Erythroblast (primary cell): ENCODE results near the gene SCN1A.

ENCODE experiments used
- DNase-seq, 2 experiments: peaks; one replicate each; lab custom pipeline; 2025; lab: John Stamatoyannopoulos, UW
- GATA1 ChIP-seq: IDR thresholded peaks from 2 replicates; pipeline ENCODE4 v1.6.1; 2011; ENCODE audit warnings: low read depth, mild to moderate bottlenecking, control low read depth, low read length, moderate library complexity
- POLR2A ChIP-seq: IDR thresholded peaks from 2 replicates; pipeline ENCODE4 v1.6.1; 2011; ENCODE audit warnings: mild to moderate bottlenecking, low read length

SCN1A gene

DNA sequence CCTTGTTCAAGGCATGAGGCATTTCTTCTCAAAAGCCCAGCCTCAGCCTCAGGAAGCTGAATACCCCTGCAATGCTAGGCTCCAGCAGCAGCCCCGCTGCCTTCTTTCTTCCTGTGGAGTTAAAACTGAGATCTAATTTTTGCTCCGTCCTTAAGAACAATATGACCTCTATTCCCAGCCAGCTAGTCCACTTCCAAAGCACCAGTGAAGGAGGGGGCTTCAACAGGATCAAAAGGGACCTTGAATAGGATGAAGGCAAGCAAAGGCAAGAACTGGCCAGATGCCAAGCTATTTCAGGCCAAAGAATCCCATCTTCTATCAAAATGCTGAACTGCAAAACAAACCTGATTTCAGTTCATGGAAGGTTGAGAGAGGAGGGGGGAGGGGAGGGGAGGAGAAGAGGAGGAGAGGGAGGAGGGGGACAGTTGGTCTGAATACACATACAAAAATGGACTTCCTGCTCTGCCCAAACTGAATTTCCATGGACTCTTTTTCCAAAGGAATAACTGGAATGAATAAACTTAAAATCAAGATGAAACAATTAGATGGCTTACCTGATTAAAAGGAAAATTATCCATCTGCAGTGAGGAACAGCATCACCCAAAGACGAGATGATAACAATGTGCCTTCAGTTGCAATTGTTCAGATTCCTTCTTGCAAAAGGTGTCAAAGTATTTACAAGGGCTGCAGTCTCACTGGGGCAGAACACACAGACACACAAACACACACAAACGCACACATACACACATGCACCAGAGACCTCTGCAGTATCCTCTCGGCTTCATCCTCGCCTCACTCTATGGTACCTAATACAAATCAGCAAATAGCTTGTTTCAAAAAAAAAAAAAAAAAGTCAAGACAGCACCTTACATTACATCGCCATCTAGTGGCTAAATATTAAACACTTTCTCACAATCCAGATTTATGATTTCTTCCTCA is at the start of gene SCN1A:
TSS of gene SCN1A (minus strand) at position 804 of the 939 bp plus-strand sequence. CDS start 54,399 bp downstream, outside the sequence.
- TF ChIP-seq POLR2A (no peak), GATA1 (no peak)
- DNase-seq = peak; percentile 9 to 43

DNA sequence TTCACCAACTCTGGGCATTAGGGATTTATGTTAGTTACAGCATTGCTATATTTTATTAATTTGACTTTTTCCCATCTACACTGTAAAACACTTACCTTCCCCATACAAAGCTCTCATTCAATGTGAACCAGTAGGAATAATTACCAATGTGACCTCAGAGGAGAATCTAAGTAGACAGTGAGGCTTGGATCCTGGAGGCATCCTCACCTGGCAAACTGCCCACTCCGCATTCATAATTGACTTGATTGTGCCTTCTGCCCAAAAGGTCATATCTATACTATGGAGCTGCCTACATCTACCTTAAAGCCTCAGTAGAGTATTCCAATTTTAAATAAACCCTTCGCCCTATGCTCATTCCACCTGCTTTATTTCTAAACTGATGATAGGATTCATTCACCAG is 45.4 kb upstream of the SCN1A start:
- DNase-seq = no peak
- TF ChIP-seq GATA1 (no peak), POLR2A (no peak)

DNA sequence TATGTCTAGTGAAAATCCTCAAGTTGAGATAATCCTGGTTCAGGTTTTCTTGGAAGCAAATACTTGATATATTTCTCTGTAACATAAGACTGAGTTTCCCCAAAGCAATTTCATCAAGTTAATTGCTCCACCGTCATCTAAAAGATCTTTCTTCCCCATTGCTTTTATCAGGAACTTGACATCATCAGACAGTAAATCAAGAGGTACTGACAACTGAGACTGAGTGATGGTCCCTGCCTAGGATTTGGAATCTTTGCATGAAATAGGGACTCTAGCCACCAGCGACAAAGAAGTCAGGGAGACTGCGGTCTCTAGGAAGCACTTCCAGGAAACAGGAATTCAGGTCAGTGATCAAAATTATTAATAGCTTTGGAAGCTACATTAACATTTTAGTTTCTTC is 43.4 kb upstream of the SCN1A start:
- DNase-seq = no peak

DNA sequence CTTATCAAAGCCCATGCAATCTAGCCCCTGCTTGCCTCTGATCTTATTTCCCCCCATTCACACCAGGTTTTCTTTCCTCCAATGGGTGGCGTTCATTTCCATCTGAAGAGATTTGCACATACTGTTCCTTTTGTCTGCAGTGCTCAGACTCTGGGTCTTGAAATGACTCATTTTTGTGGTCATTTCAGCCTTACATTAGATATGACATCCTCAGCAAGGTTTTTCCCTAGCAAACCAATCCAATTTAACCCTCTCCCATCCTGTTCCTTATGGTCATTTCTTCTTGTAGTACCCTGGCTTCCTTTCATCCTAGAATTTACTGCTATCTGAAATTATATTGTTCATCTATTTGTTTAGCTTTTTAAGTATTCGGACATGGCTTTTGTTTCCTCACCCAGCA is 42.5 kb upstream of the SCN1A start:
- no peak for TF ChIP-seq POLR2A
- TF ChIP-seq GATA1 = no peak
- DNase-seq = no peak

More for the DNA sequence above, 43.4 kb upstream of the SCN1A start:
- TF ChIP-seq POLR2A (no peak), GATA1 (no peak)

DNA sequence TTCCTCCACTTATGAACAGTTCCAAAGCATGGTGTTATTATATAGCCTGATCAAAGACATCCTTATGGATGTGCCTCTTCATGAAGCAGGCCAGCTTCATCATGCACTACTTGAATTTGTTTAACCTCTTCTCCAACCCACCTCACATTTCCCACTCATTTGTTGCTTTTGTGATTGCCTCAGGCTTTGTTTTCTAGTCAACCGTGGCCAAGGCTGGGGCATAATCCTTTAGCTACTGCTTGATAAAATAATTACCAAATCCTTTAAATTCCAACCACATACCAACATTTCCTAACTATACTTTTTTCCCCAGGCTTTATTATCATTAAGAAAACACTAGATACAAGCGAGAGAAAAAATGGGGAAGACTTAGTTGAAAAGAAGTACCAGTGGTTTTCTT is 39.6 kb upstream of the SCN1A start:
- TF ChIP-seq POLR2A (no peak), GATA1 (no peak)
- no peak for DNase-seq

DNA sequence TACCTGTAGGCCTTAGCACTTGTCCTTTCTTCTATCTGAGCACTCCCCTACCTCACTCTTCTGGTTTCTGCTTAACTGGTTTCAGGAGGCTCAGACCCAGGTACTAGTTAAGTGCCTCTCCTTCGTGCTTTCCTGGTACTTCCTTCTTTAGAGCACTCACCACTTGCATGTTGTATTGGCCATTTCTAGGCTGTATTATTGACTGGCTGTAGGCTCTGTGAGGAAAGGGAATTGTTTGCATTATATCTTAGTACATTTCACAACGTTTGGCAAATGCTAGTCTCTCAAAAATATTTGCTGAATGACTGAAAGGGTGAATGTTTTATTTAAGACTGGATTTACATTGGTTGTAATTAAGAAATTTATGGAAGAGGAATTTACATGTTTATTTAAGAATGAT is 36.0 kb upstream of the SCN1A start:
- no peak for DNase-seq
- TF ChIP-seq GATA1 = no peak
- no peak for TF ChIP-seq POLR2A

DNA sequence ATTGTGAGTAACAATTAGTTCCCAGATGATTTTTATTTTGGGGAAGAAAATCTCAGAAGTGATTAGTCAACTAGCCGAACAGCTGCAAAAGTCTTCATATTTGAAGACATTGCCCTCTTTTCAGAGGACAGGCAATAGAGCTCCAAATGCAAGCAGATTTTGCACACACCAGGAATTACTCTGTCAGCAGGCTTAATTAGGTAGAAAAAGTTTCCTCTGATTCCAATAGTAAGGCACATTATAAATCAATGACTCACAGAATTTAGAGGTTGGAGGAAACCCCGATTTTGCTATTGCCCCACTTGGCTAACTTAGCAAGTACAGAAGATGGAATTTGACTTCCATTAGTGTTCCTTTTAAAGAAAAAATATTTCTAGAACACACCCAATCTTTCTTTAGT is 30.7 kb upstream of the SCN1A start:
- no peak for DNase-seq
- no peak for TF ChIP-seq POLR2A
- no peak for TF ChIP-seq GATA1

DNA sequence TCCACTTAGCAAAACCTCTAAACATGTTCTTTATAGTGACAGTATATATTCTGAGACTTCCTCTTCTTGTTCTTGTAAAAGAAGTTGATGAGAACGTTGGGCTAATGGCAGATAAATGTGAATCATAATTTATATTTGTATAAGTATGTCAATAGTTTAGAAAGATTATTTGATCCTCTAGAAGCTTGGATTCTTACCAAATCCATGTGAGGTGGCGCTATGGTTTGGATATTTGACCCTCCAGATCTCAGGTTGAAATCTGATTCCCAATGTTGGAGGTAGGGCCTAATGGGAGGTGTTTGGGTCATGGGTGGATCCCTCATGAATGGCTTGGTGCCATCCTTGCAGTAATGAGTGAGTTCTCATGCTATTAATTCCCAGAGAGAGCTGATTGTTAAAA is 29.8 kb upstream of the SCN1A start:
- TF ChIP-seq GATA1 (no peak), POLR2A (no peak)
- no peak for DNase-seq

DNA sequence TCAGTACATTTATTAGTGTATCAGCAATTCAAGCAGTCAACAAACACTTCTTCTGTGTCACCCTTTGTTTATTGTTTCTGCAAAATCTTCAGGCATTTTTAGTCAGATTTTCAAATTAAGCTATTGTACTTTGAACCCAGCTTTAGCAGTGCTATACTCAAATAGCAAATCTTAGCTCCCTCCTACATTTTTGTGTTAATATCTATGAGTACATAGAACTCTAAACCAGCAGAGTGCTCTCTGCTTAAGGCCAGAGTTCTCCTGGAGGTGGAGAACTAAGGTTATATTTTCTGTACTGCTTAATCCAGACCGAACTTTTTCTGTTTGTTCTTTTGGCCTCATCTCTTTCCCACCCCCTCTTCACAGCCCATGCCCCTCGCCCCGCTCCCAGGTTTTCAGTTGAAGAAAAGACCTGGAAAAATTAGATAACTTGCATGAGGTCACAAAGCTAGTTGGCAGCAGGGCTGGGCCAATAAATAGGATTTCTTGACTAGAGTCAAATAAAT is 29.2 kb upstream of the SCN1A start:
- DNase-seq = no peak
- TF ChIP-seq POLR2A = no peak
- no peak for TF ChIP-seq GATA1

DNA sequence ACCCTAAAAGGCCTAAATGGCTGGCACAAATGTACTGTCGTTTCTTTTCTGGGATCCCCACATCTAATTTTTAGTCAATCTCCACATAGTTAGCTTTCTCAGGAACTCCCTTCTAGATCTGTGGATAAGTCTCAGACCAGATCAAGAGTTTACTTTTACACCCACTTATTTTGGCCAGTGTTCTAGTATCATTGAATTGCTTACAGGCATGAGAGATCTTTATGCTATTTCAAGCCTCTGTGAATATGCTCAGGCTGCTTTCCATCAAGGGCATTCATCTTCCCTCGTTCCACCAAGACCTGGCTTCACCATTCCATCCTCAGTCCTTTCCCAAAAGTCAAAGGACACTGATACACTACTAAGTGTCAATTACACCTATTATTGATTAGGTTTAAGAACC is 27.8 kb upstream of the SCN1A start:
- DNase-seq = no peak
- TF ChIP-seq GATA1 (no peak), POLR2A (no peak)

DNA sequence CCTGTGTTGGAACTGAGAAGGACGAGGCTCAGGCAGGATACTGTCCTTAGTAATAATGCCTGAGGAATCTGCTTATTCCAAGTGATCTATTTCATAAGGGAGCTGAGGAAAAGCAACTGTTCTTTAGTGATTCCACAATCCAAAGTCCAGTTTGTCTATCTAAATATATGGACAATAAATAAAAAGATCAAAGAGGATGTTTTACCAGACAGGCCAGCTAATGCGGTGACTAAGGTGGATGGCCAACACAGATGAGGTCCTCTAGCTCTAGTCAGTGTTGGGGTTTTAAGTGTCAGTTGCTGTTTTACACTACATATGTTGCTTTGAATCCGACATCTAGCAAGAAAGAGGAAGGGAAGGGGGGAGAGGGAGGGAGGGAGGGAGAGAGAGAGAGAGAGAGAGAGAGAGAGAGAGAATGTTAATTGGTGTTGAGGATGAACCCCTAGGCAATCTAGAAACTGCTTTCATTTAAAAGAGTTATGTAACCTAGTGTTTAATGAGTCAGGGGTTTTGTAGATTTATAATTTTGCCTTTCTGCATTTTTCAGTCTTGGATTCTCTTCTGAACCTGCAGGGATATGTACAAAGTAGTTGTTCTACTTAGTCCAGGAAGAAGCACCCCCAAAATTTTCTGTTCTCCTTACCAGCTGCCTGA is 27.0 kb upstream of the SCN1A start:
- no peak for TF ChIP-seq POLR2A
- TF ChIP-seq GATA1 = no peak
- DNase-seq = no peak

DNA sequence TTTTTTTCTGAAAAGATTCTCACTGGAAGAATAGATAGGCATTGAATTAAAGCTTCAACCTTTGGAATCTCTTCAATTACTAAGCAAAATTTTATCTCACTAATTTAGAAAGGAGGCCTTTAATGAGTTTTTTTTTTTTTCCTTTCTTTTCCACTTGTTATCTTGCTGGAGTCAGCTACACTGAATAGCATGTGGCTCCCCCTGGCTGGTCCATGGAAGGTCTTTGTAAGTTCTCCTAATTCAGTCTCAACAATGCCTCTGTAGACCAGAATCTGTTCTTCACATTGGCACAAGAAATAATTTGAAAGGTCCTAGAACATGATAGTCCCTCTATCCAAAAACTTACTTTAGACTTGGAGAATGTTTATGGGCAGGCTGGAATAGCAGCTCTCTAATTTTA is 24.2 kb upstream of the SCN1A start:
- TF ChIP-seq POLR2A (no peak), GATA1 (no peak)
- DNase-seq = no peak

DNA sequence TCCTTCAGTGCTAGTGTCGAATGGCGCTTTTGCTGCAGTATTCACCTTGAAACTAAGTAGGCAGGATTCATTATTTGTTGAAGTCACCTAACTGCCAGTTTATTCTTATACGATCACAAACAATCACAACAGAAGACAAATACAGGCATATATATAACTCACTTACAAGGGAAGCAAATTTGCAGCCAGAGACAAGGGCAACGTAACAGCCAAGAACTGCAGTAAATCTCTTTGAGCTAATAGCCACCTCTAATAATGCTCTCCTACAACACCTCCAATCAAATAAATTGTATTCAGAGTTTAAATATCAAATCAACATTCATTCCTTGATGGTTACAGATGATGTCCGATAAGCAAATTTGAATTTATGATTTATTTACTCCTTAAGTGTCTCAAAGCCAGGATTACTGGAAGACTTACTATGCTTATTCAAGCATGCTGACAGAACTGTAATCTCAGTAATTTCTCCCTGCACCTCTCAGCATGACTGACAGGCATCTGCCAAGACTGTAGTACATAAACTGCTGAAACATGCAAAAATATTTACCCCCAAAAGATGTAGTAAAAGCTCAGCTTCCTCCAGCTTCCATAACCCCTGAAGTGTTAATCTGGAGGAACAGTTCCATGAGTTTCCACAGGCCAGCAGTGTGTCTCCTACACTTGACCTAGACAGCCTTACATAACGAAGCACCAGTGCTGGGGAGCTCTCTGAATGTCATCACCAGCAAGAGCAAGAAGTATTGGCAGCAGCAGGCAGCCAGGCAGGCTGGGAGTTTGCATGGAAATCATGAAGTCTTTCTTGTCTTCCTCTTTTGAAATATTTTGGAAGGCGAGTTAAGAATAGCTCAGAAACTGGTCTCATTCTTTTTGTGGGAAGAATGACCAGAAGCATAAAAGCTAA is 20.9 kb upstream of the SCN1A start:
- TF ChIP-seq POLR2A (no peak), GATA1 (no peak)
- DNase-seq = no peak
